Brain pericyte (primary cell): Measurements from ENCODE around the gene TMEM107.
A peak's percentile ranks its signal among the peaks of the same experiment; 100 is the strongest.

ENCODE experiments used
- DNase-seq: peaks from one replicate; pipeline ENCODE4 v3.0.0-alpha.2; 2012; ENCODE audit warnings: low read depth, low spot score

Gene TMEM107

DNA sequence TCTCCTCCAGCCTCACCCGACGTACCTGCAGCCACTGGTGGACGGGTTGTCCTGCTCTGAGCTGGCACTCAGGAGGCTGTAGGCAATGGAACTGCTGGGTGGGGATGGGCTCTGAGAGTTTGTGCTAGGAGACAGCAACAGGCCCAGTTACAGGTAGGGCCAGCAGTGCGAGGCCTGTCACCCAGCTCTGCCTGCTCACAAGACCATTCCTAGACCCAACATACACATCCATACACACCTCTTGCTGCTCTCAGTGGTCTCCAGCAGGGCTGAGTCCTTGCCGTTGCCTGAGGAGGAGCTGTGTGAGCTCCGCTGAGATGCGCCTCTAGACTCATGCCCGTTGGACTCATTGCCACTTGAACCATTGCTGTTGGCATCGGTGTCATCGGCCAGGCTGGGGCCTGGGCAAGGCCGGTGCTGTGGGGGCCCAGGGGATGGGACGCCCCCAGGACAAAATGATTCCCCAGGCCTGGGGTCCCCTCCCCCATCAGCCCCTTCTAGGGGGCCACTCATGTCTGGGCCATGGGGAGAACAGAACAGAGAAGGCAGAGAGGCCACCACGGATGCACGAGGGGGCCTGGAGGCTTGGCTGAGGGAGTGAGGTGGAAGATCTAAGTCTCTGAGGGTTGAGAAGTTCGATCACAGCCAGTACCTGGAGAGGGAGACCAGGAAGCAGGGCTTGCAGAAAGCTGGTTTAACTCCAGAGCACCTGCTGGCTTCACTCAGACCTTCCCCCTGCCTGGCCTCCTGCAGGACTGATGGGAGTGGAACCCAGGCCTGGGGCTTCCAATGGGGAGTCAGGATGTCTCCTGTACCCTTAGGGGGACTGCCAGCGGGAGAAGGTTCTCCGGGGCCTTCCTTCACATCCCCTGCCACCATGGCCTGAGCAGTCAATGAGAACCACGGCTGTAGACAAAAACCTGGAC, 25.7 kb downstream of the TMEM107 start:
- DNase-seq = no peak

DNA sequence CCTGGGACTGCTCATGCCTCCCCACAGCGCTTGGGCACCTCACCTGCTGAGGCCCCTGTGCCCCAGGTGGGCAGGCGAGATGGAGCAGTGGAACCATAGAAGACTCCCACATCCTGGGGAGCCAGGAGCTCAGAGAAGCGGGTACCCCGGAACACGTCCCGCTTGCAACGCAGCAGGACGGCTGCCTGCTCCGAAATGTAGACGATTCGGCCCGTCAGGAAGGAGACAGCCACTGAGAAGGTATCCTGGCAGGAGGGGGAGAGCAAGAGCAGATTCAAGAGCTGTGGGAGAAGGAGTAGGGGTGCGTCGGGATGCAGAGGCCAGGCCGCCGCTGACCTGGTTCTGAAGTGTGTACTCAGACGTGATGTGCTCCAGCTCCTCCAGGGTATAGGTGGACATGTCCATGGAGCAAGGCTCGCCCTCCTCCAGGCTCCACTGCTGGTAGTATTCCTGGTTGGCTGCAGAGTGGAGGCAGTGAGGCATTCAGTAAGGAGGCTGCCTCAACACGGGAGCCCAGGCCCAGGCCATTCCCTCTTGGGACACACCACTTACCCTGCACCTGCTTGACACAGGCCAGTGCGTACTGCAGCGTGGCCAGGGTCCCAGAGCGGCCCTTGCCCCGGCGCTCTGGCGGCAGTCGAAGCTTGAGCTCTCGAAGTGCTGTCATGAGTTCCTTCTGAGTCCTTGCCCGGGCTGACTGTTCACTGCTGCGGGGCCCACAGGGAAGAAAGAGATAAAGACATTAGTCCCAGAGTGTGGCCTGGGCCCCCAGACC, 26.6 kb downstream of the TMEM107 start:
- DNase-seq = no peak

DNA sequence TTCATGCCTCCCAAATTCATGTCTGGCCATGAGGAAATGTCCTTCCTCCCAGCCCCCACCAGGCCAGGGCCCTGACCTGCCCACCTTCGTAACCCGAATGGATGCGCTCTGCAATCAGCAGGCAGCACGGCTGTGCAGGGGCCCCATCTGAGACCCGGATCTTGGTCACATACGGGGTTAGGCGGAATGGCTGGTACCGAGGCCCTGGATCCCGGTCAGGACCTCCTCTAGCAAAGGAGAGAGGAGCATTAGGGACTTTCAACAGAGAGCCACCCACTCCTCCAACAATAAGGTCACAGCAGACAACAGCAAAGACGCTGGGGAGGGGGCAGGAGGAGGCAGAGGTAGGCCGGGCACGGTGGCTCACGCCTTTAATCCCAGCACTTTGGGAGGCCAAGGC, 27.6 kb downstream of the TMEM107 start:
- no peak for DNase-seq

DNA sequence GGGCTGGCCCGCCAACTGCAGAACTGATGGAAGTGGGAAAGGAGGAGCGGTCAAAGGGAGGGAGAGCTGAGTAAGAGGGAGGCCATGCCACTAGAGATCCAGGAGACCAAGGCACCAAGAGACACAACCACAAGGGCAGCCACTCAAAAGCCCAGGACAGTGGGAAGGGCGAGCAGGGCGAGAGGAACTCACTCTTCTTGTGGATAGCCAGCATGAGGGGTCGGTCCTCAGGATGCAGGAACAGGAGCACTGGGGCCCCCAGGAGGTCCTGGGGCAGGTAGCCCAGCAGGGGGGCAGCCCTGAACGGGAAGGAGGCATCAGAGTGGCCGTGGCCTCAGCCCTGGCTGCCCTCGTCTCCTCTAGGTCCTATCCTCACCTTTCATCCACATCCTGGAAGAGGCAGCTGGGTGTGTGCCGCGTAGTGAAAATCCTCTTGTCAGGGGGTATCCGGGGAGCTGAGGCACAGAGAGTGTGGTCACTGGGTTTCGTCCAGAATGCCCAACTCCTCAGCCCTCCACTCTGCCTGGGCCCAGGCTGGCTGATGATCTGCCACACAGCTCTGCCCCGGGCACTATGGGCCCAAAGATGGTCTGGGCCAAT, 28.3 kb downstream of the TMEM107 start:
- DNase-seq = no peak

DNA sequence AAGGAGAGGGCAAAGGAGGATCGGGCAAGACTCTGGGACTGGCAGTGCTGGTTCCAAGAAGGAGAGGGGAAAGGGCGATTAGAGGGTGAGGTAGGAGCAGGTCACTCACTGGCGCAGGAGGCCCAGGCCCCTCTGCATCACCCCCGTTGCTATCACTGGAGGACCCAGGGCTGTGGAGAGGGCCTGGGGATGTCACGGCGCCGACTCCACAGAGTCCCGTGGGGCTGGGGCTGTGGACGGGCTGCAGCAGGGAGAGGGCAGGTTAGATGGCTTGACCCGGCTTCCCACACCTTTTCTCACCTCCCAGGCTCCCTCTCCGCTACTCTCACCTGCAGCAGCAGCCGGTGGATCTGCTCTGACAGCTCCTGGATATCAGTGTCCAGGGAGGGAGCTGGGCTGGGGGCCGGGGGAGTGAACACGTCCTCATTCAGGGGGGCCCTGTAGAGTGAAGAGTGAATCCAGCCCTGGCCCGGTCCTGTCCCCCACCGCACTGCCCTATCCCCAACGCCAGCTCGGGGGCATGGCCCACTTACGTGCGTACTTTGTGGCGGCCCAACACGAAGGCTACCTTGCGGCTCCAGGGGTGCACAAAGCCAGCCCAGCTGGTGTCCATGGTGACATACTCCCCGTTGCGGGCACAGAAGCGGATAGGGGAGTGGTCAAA, 28.9 kb downstream of the TMEM107 start:
- no peak for DNase-seq

DNA sequence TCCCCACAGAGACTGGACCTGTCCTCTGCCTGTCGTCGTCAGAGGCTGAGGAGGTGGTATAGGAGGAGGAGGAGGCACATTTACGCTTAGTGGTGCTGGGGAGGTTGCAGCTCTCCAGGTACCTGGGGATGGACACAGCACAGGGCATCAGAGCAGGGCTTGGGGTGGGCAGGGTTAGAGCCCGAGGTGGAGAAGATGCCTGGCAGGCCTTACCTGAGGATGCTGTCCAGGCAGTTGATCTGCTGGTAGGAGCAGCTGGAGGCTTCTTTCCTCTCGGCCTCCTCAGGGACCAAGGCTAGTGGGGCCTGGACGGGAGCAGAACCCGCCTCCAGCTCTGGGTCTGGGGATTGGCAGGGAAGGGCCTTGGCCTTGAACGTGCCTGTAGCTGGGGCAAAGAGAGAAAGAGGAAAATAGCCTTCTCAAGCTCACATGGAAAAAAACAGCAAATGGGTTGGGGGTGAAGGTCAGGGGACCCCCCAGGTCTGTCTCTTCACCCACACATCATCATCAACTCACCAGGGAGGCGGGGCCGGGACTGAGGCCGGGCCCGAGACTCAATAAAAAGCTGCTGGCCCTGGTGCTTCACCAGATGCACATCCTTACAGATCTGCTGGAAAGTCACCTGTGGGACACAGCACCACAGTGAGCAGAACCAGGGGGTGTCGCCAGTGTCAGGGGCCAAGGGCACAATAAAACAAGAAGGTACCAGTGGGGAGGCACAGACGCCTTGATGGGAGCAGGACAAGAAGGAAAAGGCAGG, 29.6 kb downstream of the TMEM107 start:
- DNase-seq = no peak

DNA sequence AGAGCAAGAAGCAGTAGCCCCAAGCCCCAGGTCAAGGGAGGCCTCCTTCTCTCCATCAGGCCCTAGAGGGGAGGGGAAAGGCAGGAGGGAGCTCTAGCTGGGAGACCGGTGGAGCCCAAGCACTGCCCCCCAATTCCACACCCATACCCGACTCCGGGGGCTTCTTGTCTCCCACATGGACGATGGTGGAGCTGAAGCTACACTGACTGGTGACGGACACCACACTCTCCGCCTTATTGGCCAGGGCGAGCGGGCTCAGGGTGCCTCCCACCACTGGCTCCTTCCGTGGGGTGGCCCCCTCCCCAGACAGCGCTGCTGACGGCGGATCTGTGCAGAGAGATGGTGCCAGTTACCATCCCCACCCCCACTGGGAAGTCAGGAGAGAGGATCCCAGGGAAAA, 30.4 kb downstream of the TMEM107 start:
- DNase-seq = no peak

DNA sequence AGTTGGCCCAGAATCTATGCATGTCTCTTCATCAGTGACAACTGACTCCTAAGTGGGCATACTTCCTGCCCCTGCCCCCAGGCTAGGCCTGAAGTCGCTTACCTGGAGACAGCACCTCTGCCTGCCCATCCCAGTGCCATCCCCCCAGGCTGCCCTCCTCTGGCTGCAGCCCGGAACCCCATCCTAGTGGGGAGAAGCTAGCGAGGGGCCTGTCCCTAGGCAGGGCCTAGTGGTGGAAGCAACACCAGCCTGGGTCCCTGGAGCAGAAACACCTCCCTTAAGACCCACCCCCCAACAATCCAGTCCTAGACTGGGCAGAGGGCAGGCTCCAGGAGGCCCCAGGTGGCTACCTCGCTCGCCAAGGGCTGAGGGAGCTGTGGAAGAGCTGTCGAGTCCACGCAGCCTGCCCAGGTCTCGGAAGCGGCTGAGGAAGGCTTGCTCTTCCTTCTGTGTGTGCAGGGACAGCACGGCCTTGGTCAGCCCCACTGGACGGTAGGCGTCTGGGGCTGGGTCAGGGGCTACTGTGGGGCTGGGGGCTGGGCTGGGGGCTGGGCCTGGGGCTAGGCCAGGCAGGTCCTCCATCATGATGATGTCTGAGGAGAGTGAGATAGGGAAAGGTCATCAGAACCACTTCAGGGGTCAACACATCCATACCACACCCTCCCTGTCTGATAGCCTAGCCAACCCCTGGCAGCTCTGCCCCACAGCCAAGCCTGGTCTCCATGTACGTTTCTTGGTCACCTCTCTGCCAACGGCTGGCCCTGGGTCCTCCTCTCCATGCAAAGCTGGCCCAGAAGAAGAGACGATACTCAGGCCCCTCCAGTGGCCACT, 31.6 kb downstream of the TMEM107 start:
- DNase-seq = no peak

DNA sequence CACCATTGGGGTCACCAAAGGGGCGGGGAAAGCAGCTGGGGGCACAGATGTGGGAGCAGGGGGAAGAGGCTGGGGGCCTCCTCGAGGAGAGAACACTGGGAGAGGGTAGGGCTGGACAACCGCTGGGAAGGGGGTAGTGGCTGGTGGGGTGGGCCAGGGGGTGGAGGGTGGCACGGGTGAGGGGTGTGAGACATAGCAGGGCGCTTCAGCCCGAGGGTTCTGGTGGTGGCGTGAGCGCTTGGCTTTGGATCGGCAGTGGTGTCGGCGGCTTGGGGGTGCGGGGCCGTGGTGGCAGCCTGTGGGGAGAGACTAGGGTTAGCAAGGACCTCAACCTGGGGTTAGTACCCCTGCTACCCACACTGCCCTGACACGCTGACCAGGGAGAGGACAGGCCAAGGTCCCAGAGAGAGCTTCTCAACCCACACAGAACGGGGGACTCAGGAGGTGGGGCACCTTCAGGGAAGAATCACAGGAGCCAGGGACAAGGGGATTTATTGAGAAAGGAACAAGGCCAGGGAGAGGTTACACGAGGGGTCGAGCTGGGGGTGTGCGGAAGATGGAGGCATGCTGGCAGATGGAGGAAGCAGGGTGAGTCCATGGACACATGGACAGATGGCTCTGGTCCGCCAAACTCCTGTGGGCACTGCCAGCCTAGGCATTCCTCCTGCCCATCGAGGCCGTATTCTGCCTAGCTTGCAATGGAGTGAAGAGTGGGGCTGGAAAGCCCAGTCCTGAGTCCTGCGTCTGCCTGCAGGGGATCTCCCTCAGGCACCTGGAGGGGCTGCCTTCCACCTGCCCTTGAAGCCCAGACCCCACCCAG, 32.4 kb downstream of the TMEM107 start:
- no peak for DNase-seq

DNA sequence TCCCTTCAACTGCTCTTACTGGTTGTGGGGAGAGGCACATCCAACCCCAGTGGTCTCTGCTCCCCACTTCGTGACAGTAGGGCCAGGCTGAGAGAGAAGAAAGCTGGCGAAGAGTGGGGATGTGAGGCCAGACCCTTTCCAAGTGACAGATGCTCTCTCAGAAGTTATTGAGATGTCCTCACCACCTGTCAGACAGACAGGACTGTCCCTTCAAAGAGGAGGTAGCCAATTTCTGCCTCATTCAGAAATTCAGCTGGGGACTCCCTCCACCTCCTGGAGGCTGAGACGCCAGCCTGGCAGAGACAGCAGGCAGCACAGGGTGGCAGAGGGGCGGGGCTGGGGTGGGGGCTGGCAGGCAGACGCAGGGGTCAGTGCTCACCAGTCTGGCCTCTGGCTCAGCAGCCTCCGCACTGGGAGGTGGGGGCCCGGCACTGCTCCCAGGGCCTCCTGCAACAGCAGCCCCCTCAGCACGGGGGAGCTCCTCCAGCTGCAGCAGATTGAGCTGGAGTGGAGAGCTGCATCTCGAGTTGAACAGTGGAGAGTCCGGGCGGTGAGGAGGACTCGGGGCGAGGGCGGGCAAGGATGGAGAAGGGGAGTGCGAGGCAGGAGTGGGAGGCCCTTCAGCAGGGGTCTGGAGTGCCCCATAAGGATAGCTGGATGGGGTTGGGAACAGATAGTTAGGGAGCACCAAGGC, 33.1 kb downstream of the TMEM107 start:
- DNase-seq = no peak

DNA sequence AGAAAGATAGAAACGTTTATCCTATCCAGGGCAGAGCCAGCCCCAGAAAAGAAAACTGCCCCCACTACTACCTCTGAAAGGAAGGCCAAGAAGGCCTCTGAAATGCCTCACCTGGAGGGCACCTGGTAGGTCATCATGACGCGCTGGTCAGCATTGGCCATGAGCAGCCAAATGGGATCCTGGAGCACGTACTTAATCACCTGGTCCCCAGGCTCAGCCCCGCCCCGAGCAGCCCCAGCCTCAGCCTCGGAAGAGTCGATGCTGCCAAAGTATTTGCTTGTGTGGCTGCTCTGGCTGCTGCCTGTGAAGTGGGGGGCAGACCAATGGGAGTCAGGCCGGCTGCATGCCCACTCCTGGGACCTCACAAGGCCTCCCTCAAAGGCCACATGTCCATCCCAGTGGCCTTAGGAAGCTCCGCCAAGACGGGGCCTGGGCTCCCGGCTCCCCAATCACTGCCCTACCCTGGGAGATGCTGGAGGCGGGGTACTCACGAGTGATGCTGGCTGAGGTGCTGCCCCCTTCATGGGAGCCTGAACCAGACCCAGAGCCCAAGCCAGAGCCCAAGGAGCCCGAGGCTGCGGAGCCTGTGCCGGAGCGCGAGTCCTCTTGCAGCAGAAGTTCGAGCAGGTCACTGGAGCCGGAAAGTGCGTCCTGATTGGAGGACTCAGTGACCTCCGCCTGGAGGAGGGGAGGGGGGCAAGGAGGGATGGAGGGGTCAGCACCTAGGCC, 33.9 kb downstream of the TMEM107 start:
- no peak for DNase-seq

DNA sequence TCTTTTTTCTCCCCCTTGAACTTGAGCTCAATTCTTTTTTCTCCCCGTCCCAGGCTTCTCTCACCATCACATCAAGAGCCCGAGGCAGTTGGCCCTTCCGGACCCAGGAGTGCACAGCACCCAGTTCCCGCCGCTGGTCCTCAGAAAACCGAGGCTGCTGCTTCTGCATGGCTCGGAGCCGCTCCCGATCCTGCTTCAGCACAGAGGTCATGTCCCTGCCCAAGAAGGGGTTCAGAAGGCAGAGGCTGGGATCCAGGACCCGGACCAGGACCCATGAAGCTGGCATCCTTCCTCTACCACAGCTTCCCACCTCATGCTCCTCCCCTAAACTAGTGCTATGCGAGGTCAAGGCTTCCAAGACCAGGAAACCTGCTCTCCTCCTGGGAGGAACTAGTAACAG, 34.4 kb downstream of the TMEM107 start:
- DNase-seq = no peak

DNA sequence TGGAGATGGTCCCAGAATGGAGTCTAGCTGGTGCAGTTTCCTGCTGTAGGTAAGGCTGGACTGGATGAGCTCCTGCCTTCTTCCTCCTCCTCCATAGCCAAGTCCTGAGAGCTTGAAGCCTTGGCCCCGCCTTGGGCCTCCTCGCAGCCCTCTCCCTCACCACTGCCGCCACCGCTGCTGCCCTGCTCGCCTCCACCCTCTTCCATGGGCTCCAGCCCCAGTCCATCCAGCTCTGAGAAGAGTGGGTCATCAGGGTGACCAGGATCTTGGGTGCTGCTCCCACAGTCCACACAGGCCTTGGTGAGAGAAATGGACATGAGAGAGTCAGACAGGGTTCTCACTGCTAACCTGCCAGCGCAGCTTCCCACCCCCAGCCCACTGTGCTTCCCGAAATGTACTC, 35.1 kb downstream of the TMEM107 start:
- no peak for DNase-seq

DNA sequence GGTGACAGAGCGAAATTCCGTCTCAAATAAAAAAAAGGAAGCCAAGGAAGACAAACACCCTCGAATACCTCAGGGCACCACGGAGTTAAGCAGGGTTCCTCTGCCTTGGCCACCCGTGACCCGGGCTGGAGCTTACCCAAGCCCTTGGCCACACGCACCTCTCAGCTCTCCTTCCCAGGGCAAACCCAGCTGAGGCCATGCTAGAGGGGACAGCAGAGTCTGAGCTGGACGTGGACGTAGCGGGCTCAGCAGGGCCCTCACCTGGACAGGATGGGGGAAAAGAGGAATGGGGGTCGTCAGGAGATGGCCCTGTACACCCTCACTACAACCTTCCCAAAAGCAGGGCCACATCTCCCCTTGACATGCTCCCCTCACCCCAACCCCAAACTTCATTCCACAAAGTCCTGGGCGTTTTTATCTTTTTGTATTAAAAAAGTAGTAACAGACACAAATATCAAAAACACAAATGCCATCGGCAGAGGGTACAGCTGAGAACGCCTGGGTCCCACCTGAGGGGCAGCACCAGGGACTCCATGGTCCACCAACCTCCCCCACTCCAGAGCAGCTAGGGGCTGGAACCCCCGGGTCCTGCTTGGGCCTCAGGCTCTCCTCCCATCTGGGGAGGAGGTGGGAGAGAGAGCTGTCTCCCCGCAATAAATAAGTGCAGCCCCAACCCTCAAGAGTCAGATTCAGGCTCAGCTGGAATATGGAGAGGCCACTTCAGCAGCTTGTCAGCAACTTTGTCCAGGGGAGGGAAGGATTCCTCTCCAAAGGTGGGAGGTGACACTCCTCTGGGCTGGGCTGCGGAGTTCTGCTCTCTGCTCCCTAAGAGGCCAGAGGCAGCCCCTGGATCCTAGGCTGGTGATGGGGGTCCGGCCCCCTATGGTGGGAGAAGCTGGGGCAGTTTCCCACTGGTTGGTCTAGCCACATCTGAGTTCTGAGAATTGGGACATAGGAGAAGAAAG, 35.8 kb downstream of the TMEM107 start:
- DNase-seq = no peak

DNA sequence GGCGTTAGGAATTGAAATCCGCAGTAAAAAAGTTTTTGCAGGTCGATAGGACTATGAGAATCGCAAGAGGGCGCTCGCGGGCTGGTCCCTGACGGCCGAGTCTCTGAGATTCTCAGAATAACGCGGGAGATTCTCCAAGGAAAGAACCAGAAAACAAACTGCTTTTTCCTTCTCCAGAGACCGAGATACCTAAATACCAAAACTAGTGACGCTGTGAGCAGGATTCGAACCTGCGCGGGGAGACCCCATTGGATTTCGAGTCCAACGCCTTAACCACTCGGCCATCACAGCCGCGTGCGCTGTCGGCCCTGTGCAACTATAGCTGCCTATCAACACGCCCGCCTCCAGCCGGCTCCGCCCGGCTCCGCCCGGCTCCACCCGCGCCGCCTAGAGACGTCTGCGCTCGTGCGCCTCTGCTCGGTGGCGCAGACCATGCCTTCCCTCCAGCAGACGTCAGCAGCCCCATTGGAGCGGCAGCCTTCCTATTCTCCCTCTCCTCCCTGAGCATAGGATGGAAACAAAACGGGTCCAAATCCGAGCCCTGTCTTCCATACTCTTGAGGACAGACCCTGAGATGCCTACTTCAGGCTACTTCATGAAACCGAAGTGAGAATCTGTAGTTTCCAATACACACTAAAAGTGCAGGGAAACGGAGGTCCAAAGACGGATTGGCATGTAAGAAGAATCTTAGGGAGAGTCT, 37.4 kb downstream of the TMEM107 start:
- DNase-seq = peak; percentile 93

DNA sequence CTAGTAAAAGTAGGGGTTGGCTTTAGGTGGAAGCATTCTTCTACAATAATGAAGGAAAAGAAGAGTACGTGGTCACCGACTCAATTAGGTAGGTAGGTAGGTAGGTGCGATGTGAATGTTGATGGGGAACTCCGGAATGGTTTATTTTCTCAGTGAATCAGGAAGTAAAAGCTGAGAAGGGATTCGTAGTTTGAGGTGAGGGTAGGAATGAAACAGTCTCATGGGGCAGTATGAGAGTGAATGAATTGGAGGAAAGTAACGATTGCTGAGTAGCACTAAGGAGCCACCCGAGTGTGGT, 37.9 kb downstream of the TMEM107 start:
- DNase-seq = no peak
